Upper lobe of left lung (tissue), 6 donors: ENCODE results near the gene PANX1. TPM values are rescaled to one million over a fixed set of nuclear protein-coding genes. Genes with fewer than 3 reads are reported as not detected.
A peak's percentile ranks its signal among the peaks of the same experiment; 100 is the strongest.
"Not testable (repeated sequence)": the region's sequence is repeated elsewhere in the genome, so short reads cannot be mapped to it uniquely, and the experiment has no call there.

ENCODE experiments used
- ATAC-seq, 2 donors: fragments of 200-7000 bp; cut with Tn5 transposase; one replicate each; pipeline ENCODE4 v1.9.1; 2022; ENCODE audit warnings: mild to moderate bottlenecking in 2 of 2, moderate library complexity in 2 of 2; ENCODE audit not compliant: low FRiP score in 2 of 2
- DNase-seq, 2 donors: peaks; one replicate each; pipeline ENCODE4 v3.0.0-alpha.2; 2019 to 2020
- H3K27ac ChIP-seq, 4 donors: fragments of 200-600 bp; sonication (generic); one replicate each; pipeline ENCODE4 v1.5.1; 2016 to 2019
- H3K27me3 ChIP-seq, 4 donors: fragments of 200-600 bp; sonication (generic); one replicate each; pipeline ENCODE4 v1.5.1; 2017 to 2019
- H3K36me3 ChIP-seq, 4 donors: fragments of 200-600 bp; sonication (generic); one replicate each; pipeline ENCODE4 v1.5.1; 2016 to 2019
- H3K4me1 ChIP-seq, 4 donors: fragments of 200-600 bp; sonication (generic); one replicate each; pipeline ENCODE4 v1.5.1; 2018 to 2019
- H3K4me3 ChIP-seq, 4 donors: fragments of 200-600 bp; sonication (generic); one replicate each; pipeline ENCODE4 v1.5.1; 2017 to 2019; ENCODE audit warnings: mild to moderate bottlenecking in 2 of 4, moderate library complexity in 1 of 4
- H3K9me3 ChIP-seq, 4 donors: fragments of 200-600 bp; sonication (generic); one replicate each; pipeline ENCODE4 v1.5.1; 2018 to 2019
- EP300 ChIP-seq, 4 donors: sonication (generic); formaldehyde crosslinking; IDR thresholded peaks; one replicate each; pipeline ENCODE4 v1.5.1; 2017; ENCODE audit warnings: antibody characterized with exemption in 4 of 4, control low read depth in 2 of 4
- POLR2A ChIP-seq, 4 donors: fragments of 450-650 bp; IDR thresholded peaks; one replicate each; pipeline ENCODE4 v1.5.1; 2016 to 2017; ENCODE audit warnings: antibody characterized with exemption in 4 of 4, mild to moderate bottlenecking in 2 of 4
- POLR2AphosphoS5 ChIP-seq, 2 donors: sonication (generic); formaldehyde crosslinking; IDR thresholded peaks; one replicate each; pipeline ENCODE4 v1.5.1; 2017; ENCODE audit warnings: antibody characterized with exemption in 2 of 2
- WGBS, 2 donors: methylation state at CpG; one replicate each; pipeline ENCODE4 v1.1.5; 2017 to 2018; 5-methylcytosine and 5-hydroxymethylcytosine counted together
- total RNA-seq, 6 donors: library from RNA; depleted of rRNA in 4 of 6; stranded (reverse); fragments of >200 nt in 4 of 6; gene quantifications; one replicate each; pipeline versions ENCODE4 v1.1.0 to v1.2.1, GENCODE V29; 2016 to 2021
- TF ChIP-seq, protein P1 (sequence below), 6 experiments: fragments of 450-650 bp in 4 of 6; fragments of 200-600 bp in 2 of 6; sonication (generic) in 2 of 6; IDR thresholded peaks; one replicate each; pipeline ENCODE4 v1.5.1; 2016 to 2019; ENCODE audit warnings: antibody characterized with exemption in 6 of 6
- donor health status: DM: no; HTN: no; CAD: no; lungs with moderate emphysema.
- donor health status: DM: no; HTN: yes; CAD: no; lungs with severe emphysema.

PANX1 gene
- total RNA-seq, 6 donors from 2014 or later, result 7.3 to 32.2 (median 17.8) TPM

DNA sequence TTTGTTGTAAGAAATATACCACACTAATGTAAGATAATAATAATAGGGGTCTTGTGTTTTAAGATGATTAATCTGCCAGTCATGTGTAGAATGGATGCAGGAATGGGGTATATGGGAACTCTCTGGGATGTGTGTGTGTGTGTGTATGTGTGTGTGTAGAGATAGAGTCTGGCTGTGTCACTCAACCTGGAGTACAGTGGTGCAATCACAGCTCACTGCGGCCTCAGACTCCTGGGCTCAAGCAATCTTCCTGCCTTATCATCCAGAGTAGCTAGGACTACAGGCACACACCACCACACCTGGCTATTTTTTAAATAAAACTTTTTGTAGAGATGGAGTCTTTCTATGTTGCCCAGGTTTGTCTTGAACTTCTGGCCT lies 11.5 kb upstream of the PANX1 start:
- H3K9me3 ChIP-seq, result no peaks in the 10 kb centered on the region
- H3K4me3 ChIP-seq, result no peak overlapping the region
- H3K36me3 ChIP-seq, result no peaks in the 10 kb centered on the region
- no peak for TF ChIP-seq POLR2A (IDR thresholded peaks at IDR 0.05)
- TF ChIP-seq POLR2AphosphoS5 (IDR thresholded peaks at IDR 0.05), result no peak
- no peak for TF ChIP-seq EP300 (IDR thresholded peaks at IDR 0.05)
- H3K27me3 ChIP-seq, result no peaks in the 10 kb centered on the region
- peaks cover 0 to 10% (median 4%) of the 10 kb centered on the region in 4 donors for H3K4me1 ChIP-seq
- ATAC-seq, result no peak
- no peak overlapping the region for H3K27ac ChIP-seq
- DNase-seq, result no peak
- WGBS, 2 donors, result 80 to 90% methylated on average over 1 of the region's 1 CpG

- no peaks in the 10 kb centered on the region for H3K9me3 ChIP-seq
- no peaks in the 10 kb centered on the region for H3K27me3 ChIP-seq
- no peak overlapping the region for H3K4me3 ChIP-seq
- H3K4me1 ChIP-seq, result peaks cover 0 to 10% (median 4%) of the 10 kb centered on the region in 4 donors
- H3K27ac ChIP-seq, result no peak overlapping the region
- H3K36me3 ChIP-seq, result no peaks in the 10 kb centered on the region
- ATAC-seq, result no peak
- no peak for DNase-seq
- TF ChIP-seq EP300 (IDR thresholded peaks at IDR 0.05), result no peak
- no peak for TF ChIP-seq POLR2AphosphoS5 (IDR thresholded peaks at IDR 0.05)
- TF ChIP-seq, protein P1, sequence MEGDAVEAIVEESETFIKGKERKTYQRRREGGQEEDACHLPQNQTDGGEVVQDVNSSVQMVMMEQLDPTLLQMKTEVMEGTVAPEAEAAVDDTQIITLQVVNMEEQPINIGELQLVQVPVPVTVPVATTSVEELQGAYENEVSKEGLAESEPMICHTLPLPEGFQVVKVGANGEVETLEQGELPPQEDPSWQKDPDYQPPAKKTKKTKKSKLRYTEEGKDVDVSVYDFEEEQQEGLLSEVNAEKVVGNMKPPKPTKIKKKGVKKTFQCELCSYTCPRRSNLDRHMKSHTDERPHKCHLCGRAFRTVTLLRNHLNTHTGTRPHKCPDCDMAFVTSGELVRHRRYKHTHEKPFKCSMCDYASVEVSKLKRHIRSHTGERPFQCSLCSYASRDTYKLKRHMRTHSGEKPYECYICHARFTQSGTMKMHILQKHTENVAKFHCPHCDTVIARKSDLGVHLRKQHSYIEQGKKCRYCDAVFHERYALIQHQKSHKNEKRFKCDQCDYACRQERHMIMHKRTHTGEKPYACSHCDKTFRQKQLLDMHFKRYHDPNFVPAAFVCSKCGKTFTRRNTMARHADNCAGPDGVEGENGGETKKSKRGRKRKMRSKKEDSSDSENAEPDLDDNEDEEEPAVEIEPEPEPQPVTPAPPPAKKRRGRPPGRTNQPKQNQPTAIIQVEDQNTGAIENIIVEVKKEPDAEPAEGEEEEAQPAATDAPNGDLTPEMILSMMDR (IDR thresholded peaks at IDR 0.05), result no peak
- no peak for TF ChIP-seq POLR2A (IDR thresholded peaks at IDR 0.05)
Observed at GRCh38 chr11:94117871-94118270, 10.8 kb upstream of the PANX1 start.

DNA sequence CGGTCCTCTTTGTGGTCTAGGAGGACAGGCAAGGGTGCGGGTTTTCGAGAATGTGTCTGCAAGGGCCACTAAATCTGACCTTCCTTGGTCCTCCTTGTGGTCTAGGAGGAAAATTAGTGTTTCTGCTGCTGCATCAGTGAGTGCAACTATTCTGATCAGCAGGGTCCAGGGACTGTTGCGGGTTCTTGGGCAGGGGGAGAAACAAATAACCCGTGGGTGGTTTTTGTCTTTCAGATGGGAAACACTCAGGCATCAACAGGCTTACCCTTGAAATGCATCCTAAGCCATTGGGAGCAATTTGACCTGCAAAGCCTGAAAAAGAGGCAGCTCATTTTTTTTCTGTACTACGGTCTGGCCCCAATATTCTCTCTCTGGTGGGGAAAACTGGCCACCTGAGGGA lies 9.0 kb upstream of the PANX1 start:
- WGBS, 2 donors, result 93 to 97% methylated on average over 6 of the region's 6 CpGs
- DNase-seq, H3K4me3 ChIP-seq, H3K27me3 ChIP-seq, ATAC-seq, H3K9me3 ChIP-seq, H3K27ac ChIP-seq, H3K4me1 ChIP-seq, H3K36me3 ChIP-seq: not testable (repeated sequence)

DNA sequence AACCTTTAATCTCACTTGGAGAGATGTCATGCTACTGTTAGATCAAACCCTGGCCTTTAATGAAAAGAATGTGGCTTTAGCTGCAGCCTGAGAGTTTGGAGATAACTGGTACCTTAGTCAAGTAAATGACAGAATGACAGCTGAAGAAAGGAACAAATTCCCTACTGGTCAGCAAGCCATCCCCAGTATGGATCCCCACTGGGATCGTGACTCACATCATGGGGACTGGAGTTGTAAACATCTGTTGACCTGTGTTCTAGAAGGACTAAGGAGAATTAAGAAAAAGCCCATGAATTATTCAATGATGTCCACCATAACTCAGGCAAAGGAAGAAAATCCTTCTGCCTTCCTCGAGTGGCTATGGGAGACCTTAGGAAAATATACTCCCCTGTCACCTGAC lies 8.1 kb upstream of the PANX1 start:
- WGBS, 2 donors, result 73 to 89% methylated on average over 2 of the region's 2 CpGs
- DNase-seq, H3K36me3 ChIP-seq: not testable (repeated sequence)

GRCh38 chr11:94120946-94121345 lies 7.7 kb upstream of the PANX1 start:
- no peaks in the 10 kb centered on the region for H3K36me3 ChIP-seq
- H3K27me3 ChIP-seq, result no peaks in the 10 kb centered on the region
- no peak overlapping the region for H3K4me3 ChIP-seq
- 89 to 94% methylated on average over 6 of the region's 6 CpGs for WGBS, 2 donors
- H3K9me3 ChIP-seq, result no peaks in the 10 kb centered on the region
- no peak for ATAC-seq
- H3K4me1 ChIP-seq, result peaks cover 0 to 8% (median 3%) of the 10 kb centered on the region in 4 donors
- no peak for DNase-seq
- TF ChIP-seq EP300 (IDR thresholded peaks at IDR 0.05), result no peak
- H3K27ac ChIP-seq, result no peak overlapping the region

More for the DNA sequence above, 8.1 kb upstream of the PANX1 start:
- not testable (repeated sequence) for H3K9me3 ChIP-seq, H3K27me3 ChIP-seq, H3K27ac ChIP-seq, H3K4me3 ChIP-seq, H3K4me1 ChIP-seq, ATAC-seq

- Histone ChIP-seq H3K9me3 (no peaks in the 10 kb centered on the region), H3K4me1 (peaks cover 6 to 22% (median 15%) of the 10 kb centered on the region in 4 donors), H3K36me3 (no peaks in the 10 kb centered on the region), H3K4me3 (no peak overlapping the region), H3K27ac (no peak overlapping the region), H3K27me3 (no peaks in the 10 kb centered on the region)
- 84 to 88% methylated on average over 8 of the region's 8 CpGs for WGBS, 2 donors
- DNase-seq (no peak), ATAC-seq (no peak)
- TF ChIP-seq, protein P1 (IDR thresholded peaks at IDR 0.05), result no peak
- no peak for TF ChIP-seq POLR2A (IDR thresholded peaks at IDR 0.05)
Observed at GRCh38 chr11:94125407-94126115, 3.1 kb upstream of the PANX1 start.

DNA sequence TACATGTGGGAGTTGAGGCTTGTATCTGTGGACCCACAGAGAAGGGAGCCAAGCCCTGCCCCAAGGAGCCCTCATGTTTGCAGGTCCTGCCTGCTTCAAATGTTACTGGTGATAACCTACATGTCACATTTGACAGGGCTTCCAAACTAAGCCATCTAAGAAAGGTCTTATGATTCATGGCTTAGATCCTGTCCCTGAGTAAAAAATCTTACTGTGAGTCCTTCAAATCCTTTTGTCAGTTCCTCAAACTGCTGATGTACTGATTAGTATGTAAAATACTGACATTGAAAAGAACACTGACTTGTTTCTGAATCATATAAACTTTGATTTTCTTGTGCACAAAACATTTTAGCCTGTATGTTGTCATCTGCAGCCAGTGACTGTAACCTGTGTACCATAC lies 1.0 kb upstream of the PANX1 start:
- Histone ChIP-seq H3K4me1 (peaks cover 26 to 42% (median 32%) of the 10 kb centered on the region in 4 donors), H3K4me3 (peak overlapping the region in 3 of 4 donors; percentile 62 to 83 (median 78)), H3K9me3 (no peaks in the 10 kb centered on the region), H3K27me3 (no peaks in the 10 kb centered on the region), H3K27ac (peak overlapping the region in 3 of 4 donors; percentile 92 to 96 (median 95)), H3K36me3 (no peaks in the 10 kb centered on the region)
- ATAC-seq (no peak), DNase-seq (no peak)
- TF ChIP-seq POLR2A (IDR thresholded peaks at IDR 0.05) (no peak), EP300 (IDR thresholded peaks at IDR 0.05) (no peak), POLR2AphosphoS5 (IDR thresholded peaks at IDR 0.05) (no peak)
- TF ChIP-seq, protein P1 (IDR thresholded peaks at IDR 0.05), result no peak
